Measurements from ENCODE around the gene FRMD1. TPM values are rescaled to one million over a fixed set of nuclear protein-coding genes. Genes with fewer than 3 reads are reported as not detected.

The FRMD1 gene
- total RNA-seq, 1 donor from 2014 or later = not detected

DNA sequence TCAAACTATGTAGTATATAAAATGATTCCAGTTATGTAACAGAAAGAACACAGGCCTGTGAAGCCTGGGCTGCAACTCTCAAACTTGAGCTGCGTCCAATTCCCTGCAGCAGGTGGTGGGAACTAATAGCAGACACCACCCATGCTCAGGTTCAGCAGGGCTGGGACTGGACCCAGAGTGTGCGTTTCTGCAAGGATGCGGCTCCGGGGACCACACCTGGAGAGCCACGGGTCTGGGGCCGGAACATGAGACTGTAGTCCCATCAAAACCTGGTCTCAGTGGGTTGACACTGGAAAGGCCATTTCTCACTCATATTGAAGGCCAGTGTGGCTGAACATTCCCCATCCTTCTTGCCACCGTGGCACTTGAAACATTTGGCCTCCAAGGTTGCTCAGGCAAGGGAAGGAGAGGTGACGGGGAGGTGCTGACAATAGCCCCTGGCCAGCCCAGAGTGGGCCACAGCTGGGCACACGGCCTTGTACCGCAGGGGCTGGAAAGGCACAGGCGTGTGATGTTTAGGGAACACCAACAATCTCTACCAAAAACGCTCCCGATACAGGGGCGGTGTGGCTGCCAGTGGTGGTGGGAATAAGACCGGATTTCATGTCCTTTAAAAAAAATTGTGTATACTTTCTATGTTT, 38.0 kb downstream of the FRMD1 start:
- Mint-ChIP-seq H3K9me3 (peaks cover 48% of the 10 kb centered on the region), H3K36me3 (no peaks in the 10 kb centered on the region), H3K27me3 (ENCODE audit: insufficient read depth, low read depth) (peaks cover 5% of the 10 kb centered on the region), H3K27ac (no peak overlapping the region), H3K4me1 (peaks cover 2% of the 10 kb centered on the region), H3K4me3 (no peak overlapping the region)
- no peak for DNase-seq (ENCODE audit: low spot score)
- H3F3A ChIP-seq (ENCODE audit: low read depth) = peaks cover 15% of the 10 kb centered on the region
- H3K27me3 ChIP-seq = no peaks in the 10 kb centered on the region
- H3K79me2 ChIP-seq (ENCODE audit: low read depth) = no peaks in the 10 kb centered on the region
- H3K4me3 ChIP-seq = no peak overlapping the region
- H3K27ac ChIP-seq = no peak overlapping the region
- no peaks in the 10 kb centered on the region for H3K4me1 ChIP-seq
- H3K4me2 ChIP-seq = no peak overlapping the region
- TF ChIP-seq EZH2 (IDR thresholded peaks at IDR 0.05) = no peak
- H3K9me3 ChIP-seq (ENCODE audit: low read depth) = peaks cover 21% of the 10 kb centered on the region
- H3K36me3 ChIP-seq = no peaks in the 10 kb centered on the region
- H2AFZ ChIP-seq (replicated peaks) = no peak overlapping the region
- H3K9ac ChIP-seq = no peak overlapping the region
- H4K20me1 ChIP-seq (ENCODE audit: low read depth) = no peaks in the 10 kb centered on the region

DNA sequence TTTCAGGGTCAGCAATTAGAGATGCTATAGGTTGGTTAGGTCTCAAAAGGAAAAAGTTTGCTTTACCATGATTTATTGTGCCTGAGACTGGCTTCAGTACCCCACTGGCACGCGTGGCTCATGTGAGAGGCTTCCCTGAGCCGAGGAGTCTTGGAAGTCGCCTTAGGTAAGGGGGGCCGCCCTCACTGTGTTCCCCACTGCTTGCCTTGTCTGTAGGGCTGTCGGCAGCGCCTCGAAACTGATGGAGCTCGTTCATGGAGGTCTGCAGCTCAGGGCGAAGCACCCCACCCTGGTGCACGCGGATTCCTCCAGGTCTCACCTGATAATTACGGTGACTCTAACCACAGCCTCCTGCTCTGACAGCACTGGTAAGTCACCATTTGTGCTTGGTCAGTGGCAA, 39.2 kb downstream of the FRMD1 start:
- no peak overlapping the region for H2AFZ ChIP-seq (replicated peaks)

DNA sequence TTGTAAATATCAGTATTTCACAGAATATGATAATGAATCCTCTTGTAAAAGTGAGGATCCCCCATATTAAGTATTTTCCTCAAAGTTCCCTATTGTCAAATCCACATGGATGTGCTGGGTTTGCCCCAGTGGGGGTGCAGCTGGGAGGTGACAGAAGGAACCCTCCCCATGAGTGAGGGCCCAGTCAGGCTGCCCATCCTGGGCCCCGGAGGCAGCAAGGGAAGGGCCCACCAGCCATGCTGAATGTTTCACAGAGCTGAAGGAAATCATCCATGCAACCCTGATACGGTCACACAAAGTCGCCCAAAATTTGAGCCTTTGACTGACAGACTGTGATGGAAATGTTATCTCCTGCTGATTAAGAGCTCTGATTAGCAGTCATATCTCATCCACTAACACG, 39.7 kb downstream of the FRMD1 start:
- Mint-ChIP-seq H3K4me3 (no peak overlapping the region), H3K36me3 (no peaks in the 10 kb centered on the region), H3K4me1 (peaks cover 2% of the 10 kb centered on the region), H3K27ac (no peak overlapping the region), H3K27me3 (ENCODE audit: insufficient read depth, low read depth) (peaks cover 8% of the 10 kb centered on the region), H3K9me3 (peaks cover 59% of the 10 kb centered on the region)
- DNase-seq (ENCODE audit: low spot score) = no peak
- H3K4me2 ChIP-seq = no peak overlapping the region
- peaks cover 3% of the 10 kb centered on the region for H3K4me1 ChIP-seq
- H3K36me3 ChIP-seq = no peaks in the 10 kb centered on the region
- H3F3A ChIP-seq (ENCODE audit: low read depth) = peaks cover 30% of the 10 kb centered on the region
- H3K9ac ChIP-seq = no peak overlapping the region
- no peak overlapping the region for H2AFZ ChIP-seq (replicated peaks)
- peaks cover 21% of the 10 kb centered on the region for H3K9me3 ChIP-seq (ENCODE audit: low read depth)
- no peaks in the 10 kb centered on the region for H4K20me1 ChIP-seq (ENCODE audit: low read depth)
- no peaks in the 10 kb centered on the region for H3K79me2 ChIP-seq (ENCODE audit: low read depth)
- H3K4me3 ChIP-seq = no peak overlapping the region
- no peak for TF ChIP-seq EZH2phosphoT487 (IDR thresholded peaks at IDR 0.05)
- no peak for TF ChIP-seq CTCF (IDR thresholded peaks at IDR 0.05)
- no peak for TF ChIP-seq EZH2 (IDR thresholded peaks at IDR 0.05)
- no peak overlapping the region for H3K27ac ChIP-seq
- H3K27me3 ChIP-seq = no peaks in the 10 kb centered on the region

More for the DNA sequence above, 39.2 kb downstream of the FRMD1 start:
- Histone ChIP-seq H3K36me3 (no peaks in the 10 kb centered on the region), H3K4me1 (peaks cover 3% of the 10 kb centered on the region), H3K27me3 (no peaks in the 10 kb centered on the region), H3K4me2 (no peak overlapping the region), H3F3A (ENCODE audit: low read depth) (peaks cover 24% of the 10 kb centered on the region), H3K4me3 (no peak overlapping the region), H3K9ac (no peak overlapping the region), H3K9me3 (ENCODE audit: low read depth) (peaks cover 21% of the 10 kb centered on the region), H4K20me1 (ENCODE audit: low read depth) (no peaks in the 10 kb centered on the region), H3K79me2 (ENCODE audit: low read depth) (no peaks in the 10 kb centered on the region), H3K27ac (no peak overlapping the region)
- Mint-ChIP-seq H3K36me3 (no peaks in the 10 kb centered on the region), H3K27ac (no peak overlapping the region), H3K4me3 (no peak overlapping the region), H3K9me3 (peaks cover 55% of the 10 kb centered on the region), H3K27me3 (ENCODE audit: insufficient read depth, low read depth) (peaks cover 6% of the 10 kb centered on the region), H3K4me1 (peaks cover 2% of the 10 kb centered on the region)
- DNase-seq (ENCODE audit: low spot score) = no peak
- TF ChIP-seq EZH2phosphoT487 (IDR thresholded peaks at IDR 0.05) = no peak

DNA sequence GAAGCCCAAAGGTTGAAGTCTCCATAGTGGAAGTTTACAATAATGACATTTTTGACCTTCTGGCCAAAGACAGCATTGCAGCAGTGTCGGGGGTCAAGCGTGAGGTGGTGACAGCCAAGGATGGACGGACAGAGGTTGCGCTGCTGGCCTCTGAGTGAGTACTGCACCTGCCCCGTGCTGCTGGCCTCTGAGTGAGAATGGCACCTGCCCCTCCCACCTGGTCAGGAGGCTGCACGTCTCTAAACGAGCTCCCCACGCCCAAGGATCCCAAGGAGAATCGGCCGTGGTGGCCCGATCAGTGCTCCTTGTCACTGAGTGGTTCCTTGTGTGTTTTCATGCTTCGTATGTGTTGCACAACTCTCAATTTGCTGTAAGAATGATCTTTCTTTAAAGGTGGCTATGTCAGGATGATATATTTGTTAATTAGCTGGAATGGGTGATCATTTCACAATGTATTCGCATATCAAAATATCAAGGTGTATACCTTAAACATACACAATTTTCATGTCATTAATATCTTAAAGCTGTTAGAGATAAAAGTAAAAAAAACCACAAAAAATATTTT, 40.4 kb downstream of the FRMD1 start:
- H2AFZ ChIP-seq (replicated peaks) = no peak overlapping the region
- Mint-ChIP-seq H3K4me1 (peaks cover 2% of the 10 kb centered on the region), H3K4me3 (no peak overlapping the region), H3K36me3 (no peaks in the 10 kb centered on the region), H3K9me3 (peaks cover 61% of the 10 kb centered on the region), H3K27me3 (ENCODE audit: insufficient read depth, low read depth) (peaks cover 8% of the 10 kb centered on the region), H3K27ac (no peak overlapping the region)
- no peak overlapping the region for H3K9ac ChIP-seq
- no peaks in the 10 kb centered on the region for H3K36me3 ChIP-seq
- peaks cover 3% of the 10 kb centered on the region for H3K4me1 ChIP-seq
- no peaks in the 10 kb centered on the region for H4K20me1 ChIP-seq (ENCODE audit: low read depth)
- peaks cover 34% of the 10 kb centered on the region for H3F3A ChIP-seq (ENCODE audit: low read depth)
- H3K79me2 ChIP-seq (ENCODE audit: low read depth) = no peaks in the 10 kb centered on the region
- TF ChIP-seq EZH2 (IDR thresholded peaks at IDR 0.05) (no peak), EZH2phosphoT487 (IDR thresholded peaks at IDR 0.05) (no peak), CTCF (IDR thresholded peaks at IDR 0.05) (no peak)
- no peak for DNase-seq (ENCODE audit: low spot score)
- no peak overlapping the region for H3K27ac ChIP-seq
- no peaks in the 10 kb centered on the region for H3K27me3 ChIP-seq
- peaks cover 21% of the 10 kb centered on the region for H3K9me3 ChIP-seq (ENCODE audit: low read depth)
- H3K4me2 ChIP-seq = no peak overlapping the region
- no peak overlapping the region for H3K4me3 ChIP-seq

All from neural progenitor cell (in vitro differentiated cells).